Neuronal stem cell (in vitro differentiated cells): ENCODE measurements around the gene CYS1.

Experiments used
- DNase-seq: peaks from one replicate; pipeline ENCODE4 v3.0.0-alpha.2; 2013; ENCODE audit warnings: low spot score
- H2AFZ ChIP-seq: one replicate; pipeline ENCODE4 v1.6.1; 2013; ENCODE audit warnings: mild to moderate bottlenecking, low read length, inconsistent platforms
- H2AK5ac ChIP-seq: 2 replicates; pipeline ENCODE4 v1.6.1; 2013; ENCODE audit warnings: low read depth, mild to moderate bottlenecking, inconsistent platforms, low read length, moderate library complexity, mixed read lengths
- H2BK120ac ChIP-seq: 2 replicates; pipeline ENCODE4 v1.6.1; 2013; ENCODE audit warnings: low read depth, mild to moderate bottlenecking, inconsistent platforms, low read length, moderate library complexity, mixed read lengths
- H2BK12ac ChIP-seq: one replicate; pipeline ENCODE4 v1.6.1; 2013; ENCODE audit warnings: low read length, inconsistent platforms
- H2BK15ac ChIP-seq: 2 replicates; pipeline ENCODE4 v1.6.1; 2013; ENCODE audit warnings: mild to moderate bottlenecking, low read length, inconsistent platforms, mixed read lengths
- H2BK5ac ChIP-seq: one replicate; pipeline ENCODE4 v1.6.1; 2013; ENCODE audit warnings: inconsistent platforms, mild to moderate bottlenecking, low read length, moderate library complexity
- H3K14ac ChIP-seq: one replicate; pipeline ENCODE4 v1.6.1; 2013; ENCODE audit warnings: low read length, inconsistent platforms
- H3K18ac ChIP-seq: 2 replicates; pipeline ENCODE4 v1.6.1; 2013; ENCODE audit warnings: low read length, inconsistent platforms
- H3K23ac ChIP-seq: 2 replicates; pipeline ENCODE4 v1.6.1; 2013; ENCODE audit warnings: low read depth, mild to moderate bottlenecking, mixed read lengths, low read length, inconsistent platforms; ENCODE audit not compliant: poor library complexity
- H3K27ac ChIP-seq: replicated peaks from 3 replicates; pipeline ENCODE4 v1.5.1; 2013; ENCODE audit warnings: low read length, inconsistent platforms
- H3K27me3 ChIP-seq, 3 experiments: 2 replicates each; pipeline ENCODE4 v1.6.1; 2013; ENCODE audit warnings: low read length in 3 of 3, mild to moderate bottlenecking in 2 of 3, inconsistent platforms in 1 of 3, low read depth in 1 of 3, mixed read lengths in 1 of 3, moderate library complexity in 1 of 3; ENCODE audit not compliant: control insufficient read depth in 3 of 3, insufficient read depth in 3 of 3
- H3K36me3 ChIP-seq, 2 donors: replicated peaks in 1 of 2; 2 replicates each; pipeline ENCODE4 v1.6.1; 2013; ENCODE audit warnings: low read length in 2 of 2; ENCODE audit not compliant: control insufficient read depth in 2 of 2, insufficient read depth in 2 of 2
- H3K4ac ChIP-seq: 2 replicates; pipeline ENCODE4 v1.6.1; 2013; ENCODE audit warnings: inconsistent platforms, mild to moderate bottlenecking, low read length, moderate library complexity
- H3K4me1 ChIP-seq, 2 donors: 1 replicate in 1 of 2; 2 replicates in 1 of 2; pipeline ENCODE4 v1.6.1; 2013; ENCODE audit warnings: low read length in 2 of 2, low read depth in 1 of 2; ENCODE audit not compliant: control insufficient read depth in 2 of 2, insufficient read depth in 1 of 2
- H3K4me2 ChIP-seq: one replicate; pipeline ENCODE4 v1.6.1; 2013; ENCODE audit warnings: mild to moderate bottlenecking, low read length, inconsistent platforms; ENCODE audit not compliant: insufficient read depth, poor library complexity, severe bottlenecking
- H3K4me3 ChIP-seq, 2 donors: 2 replicates each; pipeline ENCODE4 v1.5.1; 2013; ENCODE audit warnings: low read length in 2 of 2, mild to moderate bottlenecking in 2 of 2, inconsistent platforms in 1 of 2, moderate library complexity in 1 of 2
- H3K79me1 ChIP-seq: one replicate; pipeline ENCODE4 v1.6.1; 2013; ENCODE audit warnings: low read depth, mild to moderate bottlenecking, inconsistent platforms, low read length, moderate library complexity
- H3K9ac ChIP-seq: one replicate; pipeline ENCODE4 v1.6.1; 2013; ENCODE audit warnings: mild to moderate bottlenecking, low read depth, low read length, inconsistent platforms; ENCODE audit not compliant: poor library complexity
- H3K9me3 ChIP-seq, 2 donors: replicated peaks in 1 of 2; 2 replicates each; pipeline versions ENCODE3 to v1.6.1; 2013; ENCODE audit warnings: low read length in 2 of 2, mild to moderate bottlenecking in 2 of 2, inconsistent platforms in 1 of 2, low read depth in 1 of 2, mixed read lengths in 1 of 2, moderate library complexity in 1 of 2; ENCODE audit not compliant: control insufficient read depth in 2 of 2, insufficient read depth in 1 of 2
- H4K8ac ChIP-seq: one replicate; pipeline ENCODE4 v1.6.1; 2013; ENCODE audit warnings: low read depth, mild to moderate bottlenecking, inconsistent platforms, low read length, moderate library complexity
- H4K91ac ChIP-seq: one replicate; pipeline ENCODE4 v1.6.1; 2013; ENCODE audit warnings: low read length, low read depth, mild to moderate bottlenecking, inconsistent platforms; ENCODE audit not compliant: poor library complexity
- WGBS, 2 donors: extraction: QIAGEN DNeasy Blood & Tissue Kit; methylation state at CpG; one replicate each; pipeline ENCODE4 v1.1.7; 2013; ENCODE audit warnings: missing lambda C conversion rate in 2 of 2, mixed read lengths in 1 of 2; ENCODE audit not compliant: insufficient read length in 2 of 2, insufficient replicate concordance in 1 of 2; ENCODE audit errors: extremely low coverage in 2 of 2; 5-methylcytosine and 5-hydroxymethylcytosine counted together

Gene CYS1

DNA sequence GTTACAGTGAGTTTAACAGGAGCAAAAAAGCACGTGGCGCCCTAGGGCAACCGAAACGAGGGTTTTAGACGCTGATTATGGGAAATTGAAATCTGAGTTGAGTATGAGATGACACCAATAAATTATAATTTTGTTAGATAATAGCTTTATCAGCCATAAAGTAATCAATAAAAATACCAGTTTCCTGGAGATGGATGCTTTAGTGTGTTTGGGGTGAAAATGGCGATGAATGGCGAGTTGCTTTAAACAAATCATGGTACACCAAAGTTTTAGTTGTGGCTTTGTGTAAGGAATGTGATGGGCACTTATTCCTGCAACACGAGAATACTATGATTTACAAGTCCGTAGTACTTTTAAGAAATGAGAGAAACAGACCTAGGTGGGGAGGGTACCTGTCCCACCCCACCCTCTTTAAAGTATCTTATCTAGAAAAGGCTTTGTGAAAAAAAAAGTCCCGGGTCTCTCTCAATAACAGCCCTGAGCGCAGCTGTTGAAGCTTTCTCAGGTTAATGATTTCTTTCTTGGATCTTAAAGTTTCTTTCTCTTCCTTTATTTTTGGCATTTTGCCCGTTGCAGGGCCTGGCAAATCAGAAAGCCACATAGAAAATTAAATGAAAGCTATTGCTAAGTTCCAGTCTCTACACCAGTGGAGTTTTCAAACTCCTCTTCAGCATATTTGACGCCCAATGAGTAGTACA lies 40.8 kb upstream of the CYS1 start:
- peak overlapping the region; percentile 81 for H2AFZ ChIP-seq
- H3K9ac ChIP-seq = no peak overlapping the region
- H3K4me2 ChIP-seq = peak overlapping the region; percentile 78
- H3K4ac ChIP-seq = no peak overlapping the region
- H2BK15ac ChIP-seq = no peak overlapping the region
- no CpG with 5 or more reads among the region's 13 CpGs for WGBS, 2 donors
- H2BK120ac ChIP-seq = no peak overlapping the region
- no peak overlapping the region for H3K27ac ChIP-seq
- H4K91ac ChIP-seq = no peak overlapping the region
- no peaks in the 10 kb centered on the region for H3K9me3 ChIP-seq
- no peak overlapping the region for H3K18ac ChIP-seq
- H2AK5ac ChIP-seq = no peak overlapping the region
- H2BK12ac ChIP-seq = no peak overlapping the region
- H2BK5ac ChIP-seq = no peak overlapping the region
- no peak overlapping the region for H3K14ac ChIP-seq
- peaks cover 6% of the 10 kb centered on the region for H3K79me1 ChIP-seq
- H4K8ac ChIP-seq = no peak overlapping the region
- no peaks in the 10 kb centered on the region for H3K27me3 ChIP-seq
- no peak for DNase-seq
- H3K4me1 ChIP-seq = peaks cover 7 to 14% of the 10 kb centered on the region in 2 donors
- peaks cover 10 to 30% of the 10 kb centered on the region in 2 donors for H3K36me3 ChIP-seq
- H3K23ac ChIP-seq = no peak overlapping the region
- H3K4me3 ChIP-seq = peak overlapping the region; percentile 78 to 94

DNA sequence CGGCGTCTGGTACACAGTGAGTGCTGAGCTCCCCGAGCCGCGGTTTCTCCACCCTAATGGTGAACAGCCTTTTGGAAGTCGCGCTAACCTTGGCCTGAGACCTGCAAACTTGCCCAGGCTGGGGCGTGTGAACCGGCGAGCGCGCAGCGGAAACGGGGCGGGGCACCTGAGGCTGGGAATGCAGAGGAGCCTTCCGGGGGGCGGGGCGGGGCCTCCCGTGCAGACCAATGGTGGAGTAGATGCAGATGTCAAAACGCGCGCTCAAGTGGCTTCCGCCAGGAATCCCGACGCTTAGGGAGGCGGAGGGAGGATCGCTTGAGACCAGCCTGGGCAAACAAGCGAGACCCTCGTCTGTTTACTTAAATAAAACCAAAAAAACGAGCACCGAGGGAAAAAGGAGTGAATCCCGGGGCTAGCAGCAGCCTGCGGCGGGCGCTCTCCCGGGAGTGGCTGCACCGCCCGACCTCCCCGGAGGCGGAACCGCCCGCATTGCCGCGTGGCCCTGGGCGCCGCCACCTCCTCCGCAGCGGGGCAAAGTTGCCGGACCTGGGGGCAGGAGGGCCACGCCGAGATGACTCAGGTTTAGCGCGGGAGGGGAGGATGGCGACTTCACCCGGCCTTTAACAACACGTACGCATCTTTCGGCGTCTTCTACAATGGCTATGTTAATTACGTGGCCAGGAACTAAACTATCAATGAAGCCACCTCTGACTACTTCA lies 40.1 kb upstream of the CYS1 start:
- Histone ChIP-seq H3K18ac (peak overlapping the region; percentile 89), H2AFZ (peak overlapping the region; percentile 81), H3K79me1 (peaks cover 5% of the 10 kb centered on the region), H3K27me3 (no peaks in the 10 kb centered on the region), H4K8ac (no peak overlapping the region), H3K27ac (peak overlapping the region; percentile 81), H3K4me3 (peak overlapping the region; percentile 78 to 94), H4K91ac (no peak overlapping the region), H3K23ac (peak overlapping the region; percentile 87), H3K9ac (peak overlapping the region; percentile 78), H2BK5ac (no peak overlapping the region), H3K4me1 (peaks cover 7 to 10% of the 10 kb centered on the region in 2 donors), H3K4me2 (peak overlapping the region; percentile 78), H2BK12ac (no peak overlapping the region), H2BK120ac (no peak overlapping the region), H3K14ac (no peak overlapping the region), H2BK15ac (peak overlapping the region; percentile 38), H3K9me3 (no peaks in the 10 kb centered on the region), H2AK5ac (no peak overlapping the region), H3K4ac (no peak overlapping the region), H3K36me3 (peaks cover 5 to 23% of the 10 kb centered on the region in 2 donors)
- WGBS, 2 donors = no CpG with 5 or more reads among the region's 60 CpGs
- peak; percentile 87 for DNase-seq

DNA sequence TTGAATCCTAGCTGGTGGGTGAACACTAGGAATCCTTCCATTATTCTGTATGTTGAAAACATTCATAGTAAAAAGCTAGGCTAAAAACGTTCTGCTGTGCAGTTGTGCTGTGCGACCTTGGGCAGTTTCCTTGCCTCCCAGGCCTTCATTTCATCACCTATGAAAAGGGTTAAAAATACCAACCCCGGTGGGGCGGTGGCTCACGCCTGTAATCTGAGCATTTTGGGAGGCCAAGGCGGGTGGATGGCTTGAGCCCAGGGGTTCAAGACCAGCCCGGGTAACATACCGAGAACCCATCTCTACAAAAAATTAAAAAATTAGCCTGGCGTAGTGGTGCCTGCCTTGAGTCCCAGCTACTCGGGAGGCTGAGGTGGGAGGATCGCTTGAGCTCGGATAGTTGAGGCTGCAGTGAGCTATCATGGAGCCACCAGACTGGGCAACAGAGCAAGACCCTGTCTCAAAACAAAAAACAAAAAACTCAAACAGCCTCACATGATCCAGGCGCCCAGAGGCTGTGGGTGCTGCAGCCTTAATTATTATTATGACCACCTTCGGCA lies 39.5 kb upstream of the CYS1 start:
- Histone ChIP-seq H3K4ac (no peak overlapping the region), H2BK12ac (no peak overlapping the region), H3K18ac (peak overlapping the region; percentile 88), H3K27me3 (no peaks in the 10 kb centered on the region), H2AK5ac (no peak overlapping the region), H3K9me3 (no peaks in the 10 kb centered on the region), H3K4me2 (peak overlapping the region; percentile 78), H4K91ac (no peak overlapping the region), H3K14ac (no peak overlapping the region), H2BK120ac (no peak overlapping the region), H2BK5ac (no peak overlapping the region), H3K4me1 (peaks cover 5% of the 10 kb centered on the region in 2 donors), H3K9ac (peak overlapping the region; percentile 67), H3K23ac (no peak overlapping the region), H3K27ac (no peak overlapping the region), H3K4me3 (peak overlapping the region in 1 of 2 donors; percentile 94), H3K79me1 (peaks cover 5% of the 10 kb centered on the region), H3K36me3 (peaks cover 0 to 17% of the 10 kb centered on the region in 2 donors), H2AFZ (peak overlapping the region; percentile 81), H2BK15ac (no peak overlapping the region), H4K8ac (no peak overlapping the region)
- DNase-seq = no peak
- no CpG with 5 or more reads among the region's 14 CpGs for WGBS, 2 donors

DNA sequence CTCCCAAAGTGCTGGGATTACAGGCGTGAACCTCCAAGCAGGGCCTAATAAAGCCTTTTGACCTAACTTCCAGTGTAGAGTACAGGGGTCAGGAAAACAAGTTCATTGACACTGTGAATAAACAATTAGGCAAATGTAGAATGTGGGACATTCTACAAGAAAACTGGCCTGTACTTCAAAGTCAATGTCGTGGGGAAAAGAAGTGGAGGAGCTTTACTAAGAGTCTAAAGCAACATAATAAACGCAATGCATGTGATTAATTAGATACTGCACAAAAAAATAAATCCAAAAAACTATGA lies 38.8 kb upstream of the CYS1 start:
- H2AK5ac ChIP-seq = no peak overlapping the region
- no peak overlapping the region for H3K14ac ChIP-seq
- H3K36me3 ChIP-seq = peaks cover 0 to 10% of the 10 kb centered on the region in 2 donors
- H2BK5ac ChIP-seq = no peak overlapping the region
- H4K8ac ChIP-seq = no peak overlapping the region
- no peaks in the 10 kb centered on the region for H3K9me3 ChIP-seq
- no peak overlapping the region for H3K4me2 ChIP-seq
- H3K79me1 ChIP-seq = peaks cover 5% of the 10 kb centered on the region
- H3K4ac ChIP-seq = no peak overlapping the region
- no peak overlapping the region for H3K9ac ChIP-seq
- no peak overlapping the region for H3K23ac ChIP-seq
- no peak overlapping the region for H3K18ac ChIP-seq
- H3K4me1 ChIP-seq = peaks cover 4 to 5% of the 10 kb centered on the region in 2 donors
- H2AFZ ChIP-seq = no peak overlapping the region
- H4K91ac ChIP-seq = no peak overlapping the region
- H3K27me3 ChIP-seq = no peaks in the 10 kb centered on the region
- no peak overlapping the region for H3K4me3 ChIP-seq
- WGBS, 2 donors = no CpG with 5 or more reads among the region's 3 CpGs
- no peak overlapping the region for H2BK15ac ChIP-seq
- DNase-seq = no peak
- no peak overlapping the region for H3K27ac ChIP-seq
- H2BK12ac ChIP-seq = no peak overlapping the region
- H2BK120ac ChIP-seq = no peak overlapping the region
